ENCODE data around the gene SAA4.
"Not testable (repeated sequence)": the region's sequence is repeated elsewhere in the genome, so short reads cannot be mapped to it uniquely, and the experiment has no call there.

The SAA4 gene

GRCh38 chr11:18191376-18191775 lies 45.2 kb downstream of the SAA4 start:
- H3K4me1 ChIP-seq (ENCODE audit: low read length), result peaks cover 27% of the 10 kb centered on the region
- H3K27me3 ChIP-seq (ENCODE audit: low read depth, low read length), result peaks cover 19% of the 10 kb centered on the region
- no peak overlapping the region for H2AFZ ChIP-seq (ENCODE audit: low read depth, low read length)
- no peak overlapping the region for H3K27ac ChIP-seq (ENCODE audit: low read length)
- no peaks in the 10 kb centered on the region for H3K36me3 ChIP-seq (replicated peaks; ENCODE audit: low read depth, low read length)
- TF ChIP-seq EZH2phosphoT487 (IDR thresholded peaks at IDR 0.05; ENCODE audit: low read depth) (no peak), CTCF (IDR thresholded peaks at IDR 0.05; ENCODE audit: low read depth, low read length) (no peak)
- peak overlapping the region; percentile 23 for H3K4me2 ChIP-seq (ENCODE audit: low read length)
- no peak overlapping the region for H3K9ac ChIP-seq (ENCODE audit: low read length)
- no peaks in the 10 kb centered on the region for H3K9me3 ChIP-seq (ENCODE audit: insufficient read depth, low read length)
- no peak overlapping the region for H3K4me3 ChIP-seq (ENCODE audit: low read length)
- H4K20me1 ChIP-seq (ENCODE audit: insufficient read depth, low read length), result no peaks in the 10 kb centered on the region
- no peaks in the 10 kb centered on the region for H3K79me2 ChIP-seq (ENCODE audit: low read length)

GRCh38 chr11:18189476-18190245 lies 46.9 kb downstream of the SAA4 start:
- H4K20me1 ChIP-seq (ENCODE audit: insufficient read depth, low read length); H3K9ac ChIP-seq (ENCODE audit: low read length); H3K36me3 ChIP-seq (replicated peaks; ENCODE audit: low read depth, low read length); H2AFZ ChIP-seq (ENCODE audit: low read depth, low read length); H3K9me3 ChIP-seq (ENCODE audit: insufficient read depth, low read length); H3K4me3 ChIP-seq (ENCODE audit: low read length); H3K4me2 ChIP-seq (ENCODE audit: low read length); H3K79me2 ChIP-seq (ENCODE audit: low read length); H3K27ac ChIP-seq (ENCODE audit: low read length): not testable (repeated sequence)
- Histone ChIP-seq H3K27me3 (ENCODE audit: low read depth, low read length) (peaks cover 26% of the 10 kb centered on the region), H3K4me1 (ENCODE audit: low read length) (peaks cover 27% of the 10 kb centered on the region)

GRCh38 chr11:18188796-18189195 lies 47.8 kb downstream of the SAA4 start:
- Histone ChIP-seq H3K9me3 (ENCODE audit: insufficient read depth, low read length) (no peaks in the 10 kb centered on the region), H3K4me3 (ENCODE audit: low read length) (no peak overlapping the region), H2AFZ (ENCODE audit: low read depth, low read length) (no peak overlapping the region), H3K36me3 (replicated peaks; ENCODE audit: low read depth, low read length) (no peaks in the 10 kb centered on the region), H3K4me1 (ENCODE audit: low read length) (peaks cover 20% of the 10 kb centered on the region), H3K27me3 (ENCODE audit: low read depth, low read length) (peaks cover 29% of the 10 kb centered on the region), H4K20me1 (ENCODE audit: insufficient read depth, low read length) (no peaks in the 10 kb centered on the region), H3K79me2 (ENCODE audit: low read length) (no peaks in the 10 kb centered on the region), H3K9ac (ENCODE audit: low read length) (no peak overlapping the region), H3K4me2 (ENCODE audit: low read length) (no peak overlapping the region), H3K27ac (ENCODE audit: low read length) (no peak overlapping the region)
- TF ChIP-seq CTCF (IDR thresholded peaks at IDR 0.05; ENCODE audit: low read depth, low read length) (no peak), EZH2phosphoT487 (IDR thresholded peaks at IDR 0.05; ENCODE audit: low read depth) (no peak)

Measured in OCI-LY3 (cell line).